C4-2B (cell line): ENCODE measurements around the gene LIMS1.
"Not testable (repeated sequence)": the region's sequence is repeated elsewhere in the genome, so short reads cannot be mapped to it uniquely, and the experiment has no call there.

Experiments
- H3K27ac ChIP-seq: fragments of 450-650 bp; 2 replicates; pipeline ENCODE4 v1.5.1; 2017
- ZFX ChIP-seq: fragments of 450-650 bp; IDR thresholded peaks from 2 replicates; pipeline ENCODE4 v1.6.1; 2017
- TF ChIP-seq, protein P1 (sequence below): fragments of 450-650 bp; conservative IDR thresholded peaks from 2 replicates; pipeline ENCODE4 v1.5.1; 2017; ENCODE audit warnings: mild to moderate bottlenecking

Gene LIMS1

DNA sequence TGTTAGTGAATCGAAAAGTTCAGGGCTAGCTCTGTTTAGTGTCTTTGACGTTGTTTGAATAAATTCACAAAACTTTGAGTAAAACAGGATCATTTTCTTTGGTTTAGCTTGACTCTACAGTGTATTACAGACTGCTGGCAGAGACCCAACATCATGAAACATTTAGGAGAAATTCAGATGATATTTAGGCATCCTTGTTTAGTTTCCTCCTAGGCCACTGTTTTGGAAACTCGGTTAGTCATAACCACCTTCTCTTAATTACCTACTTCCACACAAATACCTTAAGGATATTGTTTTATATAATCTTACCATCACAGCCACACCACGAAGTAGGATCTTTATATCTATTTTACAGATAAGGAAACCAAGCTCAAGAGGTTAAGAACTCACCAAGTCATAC lies 7.8 kb downstream of the LIMS1 start:
- H3K27ac ChIP-seq: no peak overlapping the region

DNA sequence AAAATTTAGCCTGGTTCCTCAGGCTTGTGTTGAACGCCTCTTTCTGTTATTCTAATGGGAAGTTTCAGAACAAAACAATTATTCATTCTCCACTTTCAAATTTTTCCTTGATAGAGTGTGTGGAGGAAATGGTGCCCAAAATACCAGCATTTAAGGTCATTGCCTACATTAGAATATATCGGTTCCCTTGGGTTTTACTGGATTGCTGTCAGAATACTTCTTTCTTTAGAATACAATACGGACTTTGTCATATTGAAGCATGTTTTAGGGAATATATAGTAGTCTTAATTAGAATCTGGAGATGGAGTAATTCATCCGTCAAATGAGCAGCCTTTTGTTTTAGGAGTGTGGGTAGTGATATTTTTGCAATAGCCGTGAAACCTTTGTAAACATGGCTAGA lies 13.3 kb downstream of the LIMS1 start:
- no peak for TF ChIP-seq ZFX
- TF ChIP-seq, protein P1, sequence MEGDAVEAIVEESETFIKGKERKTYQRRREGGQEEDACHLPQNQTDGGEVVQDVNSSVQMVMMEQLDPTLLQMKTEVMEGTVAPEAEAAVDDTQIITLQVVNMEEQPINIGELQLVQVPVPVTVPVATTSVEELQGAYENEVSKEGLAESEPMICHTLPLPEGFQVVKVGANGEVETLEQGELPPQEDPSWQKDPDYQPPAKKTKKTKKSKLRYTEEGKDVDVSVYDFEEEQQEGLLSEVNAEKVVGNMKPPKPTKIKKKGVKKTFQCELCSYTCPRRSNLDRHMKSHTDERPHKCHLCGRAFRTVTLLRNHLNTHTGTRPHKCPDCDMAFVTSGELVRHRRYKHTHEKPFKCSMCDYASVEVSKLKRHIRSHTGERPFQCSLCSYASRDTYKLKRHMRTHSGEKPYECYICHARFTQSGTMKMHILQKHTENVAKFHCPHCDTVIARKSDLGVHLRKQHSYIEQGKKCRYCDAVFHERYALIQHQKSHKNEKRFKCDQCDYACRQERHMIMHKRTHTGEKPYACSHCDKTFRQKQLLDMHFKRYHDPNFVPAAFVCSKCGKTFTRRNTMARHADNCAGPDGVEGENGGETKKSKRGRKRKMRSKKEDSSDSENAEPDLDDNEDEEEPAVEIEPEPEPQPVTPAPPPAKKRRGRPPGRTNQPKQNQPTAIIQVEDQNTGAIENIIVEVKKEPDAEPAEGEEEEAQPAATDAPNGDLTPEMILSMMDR: no peak
- no peak overlapping the region for H3K27ac ChIP-seq

More for the DNA sequence above, 7.8 kb downstream of the LIMS1 start:
- no peak for TF ChIP-seq ZFX
- TF ChIP-seq, protein P1: no peak

GRCh38 chr2:108548208-108549003 lies 14.1 kb downstream of the LIMS1 start:
- no peak for TF ChIP-seq ZFX
- TF ChIP-seq, protein P1: no peak
- no peak overlapping the region for H3K27ac ChIP-seq

DNA sequence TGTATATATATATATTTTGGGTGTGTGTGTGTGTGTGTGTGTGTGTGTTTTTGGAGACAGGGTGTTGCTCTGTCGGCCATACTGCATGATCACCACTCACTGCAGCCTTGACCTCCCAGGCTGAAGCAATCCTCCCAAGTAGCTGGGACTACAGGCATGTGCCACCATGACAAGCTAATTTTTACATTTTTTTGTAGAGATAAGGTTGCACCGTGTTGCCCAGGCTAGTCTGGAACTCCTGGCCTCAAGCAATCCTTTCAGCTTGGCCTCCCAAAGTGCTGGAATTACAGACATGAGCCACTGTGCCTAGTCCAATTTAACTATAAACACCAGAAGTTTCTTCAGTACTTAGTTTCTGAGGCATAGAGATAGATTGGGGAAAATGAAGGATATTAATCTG lies 18.3 kb downstream of the LIMS1 start:
- TF ChIP-seq ZFX: no peak
- TF ChIP-seq, protein P1: no peak
- no peak overlapping the region for H3K27ac ChIP-seq

GRCh38 chr2:108553209-108553919 lies 19.1 kb downstream of the LIMS1 start:
- TF ChIP-seq, protein P1: no peak
- TF ChIP-seq ZFX: no peak
- no peak overlapping the region for H3K27ac ChIP-seq

- H3K27ac ChIP-seq: no peak overlapping the region
- TF ChIP-seq, protein P1: no peak
- no peak for TF ChIP-seq ZFX
Measured at GRCh38 chr2:108554528-108554927, 20.3 kb downstream of the LIMS1 start.

- no peak for TF ChIP-seq ZFX
- TF ChIP-seq, protein P1: no peak
- H3K27ac ChIP-seq: no peak overlapping the region
Measured at GRCh38 chr2:108555572-108555971, 21.3 kb downstream of the LIMS1 start.

DNA sequence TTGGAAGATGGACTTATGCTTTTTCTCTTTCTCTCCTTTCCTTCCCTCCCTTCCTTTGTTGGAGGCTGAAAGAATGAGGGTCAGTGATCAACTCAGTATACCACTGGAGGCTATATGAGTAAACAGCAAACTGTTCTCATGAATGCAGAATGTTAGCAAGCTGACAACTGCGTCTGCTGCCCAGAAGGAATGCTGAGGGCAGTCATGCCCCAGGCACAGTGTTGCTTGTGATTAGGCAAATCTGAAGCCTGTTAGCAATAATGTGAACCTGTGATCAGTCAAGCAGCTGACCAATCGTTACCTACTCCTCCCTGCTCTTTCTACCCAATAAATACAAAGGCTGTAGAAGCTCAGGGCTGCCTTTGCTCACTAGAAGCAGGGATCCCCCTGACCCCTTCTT lies 22.3 kb downstream of the LIMS1 start:
- H3K27ac ChIP-seq: not testable (repeated sequence)
